Femur (tissue), 1 donor: ENCODE data around the gene ZNF200.
"Not testable (repeated sequence)": the region's sequence is repeated elsewhere in the genome, so short reads cannot be mapped to it uniquely, and the experiment has no call there.

ENCODE experiments used
- DNase-seq: peaks from one replicate; pipeline ENCODE4 v3.0.0-alpha.2; 2017

ZNF200 gene

GRCh38 chr16:3252967-3253366 lies 18.0 kb upstream of the ZNF200 start:
- no peak for DNase-seq

- no peak for DNase-seq
Observed at GRCh38 chr16:3249451-3249850, 14.5 kb upstream of the ZNF200 start.

- no peak for DNase-seq
Observed at GRCh38 chr16:3249020-3249419, 14.1 kb upstream of the ZNF200 start.

GRCh38 chr16:3248596-3248995 lies 13.6 kb upstream of the ZNF200 start:
- no peak for DNase-seq

GRCh38 chr16:3246876-3247275 lies 11.9 kb upstream of the ZNF200 start:
- no peak for DNase-seq

GRCh38 chr16:3246002-3246401 lies 11.0 kb upstream of the ZNF200 start:
- DNase-seq = no peak

GRCh38 chr16:3243882-3244281 lies 8.9 kb upstream of the ZNF200 start:
- no peak for DNase-seq

- DNase-seq = no peak
Observed at GRCh38 chr16:3242709-3243108, 7.8 kb upstream of the ZNF200 start.

GRCh38 chr16:3241761-3242160 lies 6.8 kb upstream of the ZNF200 start:
- DNase-seq = no peak

- no peak for DNase-seq
Observed at GRCh38 chr16:3235856-3236669, 1.1 kb upstream of the ZNF200 start.

- DNase-seq = no peak
Observed at GRCh38 chr16:3234543-3234856, 458 bp downstream of the ZNF200 start.

- no peak for DNase-seq
Observed at GRCh38 chr16:3223913-3224515, 10.9 kb downstream of the ZNF200 start.

- DNase-seq = no peak
Observed at GRCh38 chr16:3220839-3221238, 14.1 kb downstream of the ZNF200 start.

GRCh38 chr16:3216263-3216640 lies 18.7 kb downstream of the ZNF200 start:
- DNase-seq = no peak

GRCh38 chr16:3215601-3216262 lies 19.2 kb downstream of the ZNF200 start:
- DNase-seq = no peak

GRCh38 chr16:3214904-3215600 lies 19.9 kb downstream of the ZNF200 start:
- DNase-seq = no peak

- DNase-seq = no peak
Observed at GRCh38 chr16:3212567-3212966, 22.4 kb downstream of the ZNF200 start.

GRCh38 chr16:3212006-3212405 lies 23.0 kb downstream of the ZNF200 start:
- DNase-seq = no peak

GRCh38 chr16:3207086-3207953 lies 27.6 kb downstream of the ZNF200 start:
- no peak for DNase-seq

- DNase-seq = not testable (repeated sequence)
Observed at GRCh38 chr16:3205939-3206338, 29.0 kb downstream of the ZNF200 start.

- DNase-seq = no peak
Observed at GRCh38 chr16:3202903-3203539, 31.9 kb downstream of the ZNF200 start.
